Activated CD8-positive, alpha-beta memory T cell treated with anti-CD3 and anti-CD28 coated beads, Interleukin-2, amount 50 U/mL, for 1 hour (primary cell): ENCODE measurements around the gene STARD7.
"Not testable (repeated sequence)": the region's sequence is repeated elsewhere in the genome, so short reads cannot be mapped to it uniquely, and the experiment has no call there.

Experiments used
- DNase-seq: peaks from one replicate; pipeline ENCODE4 v3.0.0-alpha.2; 2020; ENCODE audit errors: extremely low read depth

STARD7 gene

GRCh38 chr2:96233880-96234316 lies 25.3 kb upstream of the STARD7 start:
- no peak for DNase-seq

- DNase-seq: no peak
Observed at GRCh38 chr2:96233436-96233835, 24.8 kb upstream of the STARD7 start.

GRCh38 chr2:96231316-96231715 lies 22.7 kb upstream of the STARD7 start:
- DNase-seq: no peak

- no peak for DNase-seq
Observed at GRCh38 chr2:96225016-96225533, 16.4 kb upstream of the STARD7 start.

- DNase-seq: not testable (repeated sequence)
Observed at GRCh38 chr2:96221106-96221505, 12.5 kb upstream of the STARD7 start.

- not testable (repeated sequence) for DNase-seq
Observed at GRCh38 chr2:96219959-96220358, 11.3 kb upstream of the STARD7 start.

- DNase-seq: no peak
Observed at GRCh38 chr2:96218508-96219131, 10.0 kb upstream of the STARD7 start.

GRCh38 chr2:96214554-96214953 lies 5.9 kb upstream of the STARD7 start:
- DNase-seq: no peak

GRCh38 chr2:96213379-96213778 lies 4.8 kb upstream of the STARD7 start:
- no peak for DNase-seq

GRCh38 chr2:96212339-96212738 lies 3.7 kb upstream of the STARD7 start:
- no peak for DNase-seq

GRCh38 chr2:96209729-96210085 lies 1.1 kb upstream of the STARD7 start:
- DNase-seq: no peak

GRCh38 chr2:96209011-96209728 lies 543 bp upstream of the STARD7 start:
- DNase-seq: no peak

- no peak for DNase-seq
Observed at GRCh38 chr2:96207774-96208142, 869 bp downstream of the STARD7 start.

- DNase-seq: no peak
Observed at GRCh38 chr2:96207073-96207773, 1.4 kb downstream of the STARD7 start.

- no peak for DNase-seq
Observed at GRCh38 chr2:96205888-96206287, 2.7 kb downstream of the STARD7 start.

- DNase-seq: no peak
Observed at GRCh38 chr2:96204836-96205624, 3.6 kb downstream of the STARD7 start.

GRCh38 chr2:96203130-96204028 lies 5.2 kb downstream of the STARD7 start:
- no peak for DNase-seq

- no peak for DNase-seq
Observed at GRCh38 chr2:96202152-96202854, 6.3 kb downstream of the STARD7 start.

GRCh38 chr2:96201338-96201737 lies 7.3 kb downstream of the STARD7 start:
- no peak for DNase-seq

- no peak for DNase-seq
Observed at GRCh38 chr2:96198921-96199320, 9.7 kb downstream of the STARD7 start.
